HEK293T (cell line): ENCODE data around the gene SNRNP70.
A peak's percentile ranks its signal among the peaks of the same experiment; 100 is the strongest.

Experiments used
- CTCF ChIA-PET: fragments of 350-600 bp; formaldehyde crosslinking; extraction: SDS; loops from one replicate; lab custom pipeline; 2021; ENCODE audit warnings: antibody characterized with exemption, inconsistent platforms; lab: Yijun Ruan, JAX
- POLR2A ChIA-PET: fragments of 350-600 bp; formaldehyde crosslinking; extraction: SDS; loops from one replicate; lab custom pipeline; 2020; ENCODE audit warnings: antibody characterized with exemption, inconsistent platforms; lab: Yijun Ruan, JAX
- DNase-seq: peaks from one replicate; pipeline ENCODE4 v3.0.0; 2012; ENCODE audit warnings: mixed read lengths; ENCODE audit errors: extremely low spot score
- ARNT ChIP-seq: fragments of 450-650 bp; IDR thresholded peaks from 2 replicates; pipeline ENCODE4 v1.6.1; 2017; ENCODE audit warnings: mild to moderate bottlenecking
- BHLHE40 ChIP-seq: fragments of 450-650 bp; IDR thresholded peaks from 2 replicates; pipeline ENCODE4 v1.6.1; 2016; ENCODE audit warnings: mild to moderate bottlenecking, moderate library complexity, borderline replicate concordance
- CTBP1 ChIP-seq: fragments of 450-650 bp; IDR thresholded peaks from 2 replicates; pipeline ENCODE4 v1.6.1; 2016; ENCODE audit warnings: borderline replicate concordance
- ELF4 ChIP-seq: fragments of 450-650 bp; IDR thresholded peaks from 2 replicates; pipeline ENCODE4 v1.6.1; 2017; ENCODE audit warnings: antibody characterized with exemption
- FOXA1 ChIP-seq: fragments of 450-650 bp; IDR thresholded peaks from 2 replicates; pipeline ENCODE4 v1.6.1; 2016; ENCODE audit warnings: mild to moderate bottlenecking
- FOXK2 ChIP-seq: fragments of 450-650 bp; IDR thresholded peaks from 2 replicates; pipeline ENCODE4 v1.6.1; 2016; ENCODE audit warnings: mild to moderate bottlenecking
- FOXM1 ChIP-seq: fragments of 450-650 bp; IDR thresholded peaks from 2 replicates; pipeline ENCODE4 v1.6.1; 2017; ENCODE audit warnings: mild to moderate bottlenecking, borderline replicate concordance
- HDGF ChIP-seq: fragments of 450-650 bp; IDR thresholded peaks from 2 replicates; pipeline ENCODE4 v1.6.1; 2017; ENCODE audit warnings: antibody characterized with exemption, borderline replicate concordance
- L3MBTL2 ChIP-seq: fragments of 450-650 bp; conservative IDR thresholded peaks from 2 replicates; pipeline ENCODE4 v1.6.1; 2016; ENCODE audit warnings: mild to moderate bottlenecking
- LEF1 ChIP-seq: fragments of 450-650 bp; IDR thresholded peaks from 2 replicates; pipeline ENCODE4 v1.6.1; 2017; ENCODE audit warnings: mild to moderate bottlenecking, borderline replicate concordance
- NFRKB ChIP-seq: fragments of 450-650 bp; IDR thresholded peaks from 2 replicates; pipeline ENCODE4 v1.6.1; 2016; ENCODE audit warnings: mild to moderate bottlenecking, moderate library complexity
- SP1 ChIP-seq: fragments of 450-650 bp; IDR thresholded peaks from 2 replicates; pipeline ENCODE4 v1.6.1; 2017
- SUZ12 ChIP-seq: fragments of 450-650 bp; IDR thresholded peaks from 2 replicates; pipeline ENCODE4 v1.6.1; 2016; ENCODE audit warnings: mild to moderate bottlenecking
- TARDBP ChIP-seq: fragments of 450-650 bp; IDR thresholded peaks from 2 replicates; pipeline ENCODE4 v1.6.1; 2016
- ZNF384 ChIP-seq: fragments of 450-650 bp; IDR thresholded peaks from 2 replicates; pipeline ENCODE4 v1.6.1; 2016
- TF ChIP-seq, protein P1 (sequence below): fragments of 450-650 bp; IDR thresholded peaks from 2 replicates; pipeline ENCODE4 v1.6.1; 2016

SNRNP70 gene

GRCh38 chr19:49114630-49115363 lies 29.5 kb downstream of the SNRNP70 start:
- ChIA-PET POLR2A (interaction anchor here (0.6 to 2.4 kb wide), 9 partner anchors 8 to 49 kb away, joined by 3 to 16 read pairs (median 7); no protein-coding TSS in a partner anchor), CTCF (interaction anchor here (0.6 to 1.9 kb wide), 3 partner anchors 17 to 121 kb away, joined by 4 to 12 read pairs (median 5); partner anchors contain the start of genes GYS1 and RUVBL2)
- peak; percentile 47 for DNase-seq
- no peak for TF ChIP-seq SP1
- TF ChIP-seq FOXK2, result no peak
- TF ChIP-seq L3MBTL2, result peak; percentile 31; the same call in 1 of the 2 replicates

DNA sequence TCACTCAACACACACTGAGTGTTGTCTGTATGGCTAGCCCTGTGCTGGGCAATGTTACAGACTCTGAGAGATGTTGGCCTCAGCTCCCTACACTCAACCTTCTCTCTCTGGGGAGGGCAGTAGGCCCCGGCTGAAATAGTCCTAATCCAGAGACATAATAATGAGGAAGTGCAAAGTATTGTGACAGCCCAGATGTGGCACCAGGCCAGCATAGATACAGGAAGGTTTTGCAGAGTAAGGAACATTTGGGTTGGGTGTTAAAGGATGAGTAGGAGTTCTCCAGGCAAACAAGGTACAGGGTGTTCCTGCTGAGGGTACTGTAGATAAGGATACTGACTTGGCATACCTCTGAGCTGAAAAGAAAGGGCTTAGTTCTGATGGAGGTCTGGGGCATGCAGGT lies 31.3 kb downstream of the SNRNP70 start:
- CTCF ChIA-PET, result interaction anchor here (0.7 kb wide), 1 partner anchor 19 kb away, joined by 3 read pairs; no protein-coding TSS in a partner anchor
- no peak for TF ChIP-seq SUZ12
- TF ChIP-seq SP1, result no peak
- TF ChIP-seq LEF1, result no peak
- TF ChIP-seq L3MBTL2, result no peak
- no peak for TF ChIP-seq FOXM1
- no peak for TF ChIP-seq BHLHE40
- TF ChIP-seq NFRKB, result no peak
- no peak for TF ChIP-seq ELF4
- no peak for TF ChIP-seq CTBP1
- TF ChIP-seq, protein P1, sequence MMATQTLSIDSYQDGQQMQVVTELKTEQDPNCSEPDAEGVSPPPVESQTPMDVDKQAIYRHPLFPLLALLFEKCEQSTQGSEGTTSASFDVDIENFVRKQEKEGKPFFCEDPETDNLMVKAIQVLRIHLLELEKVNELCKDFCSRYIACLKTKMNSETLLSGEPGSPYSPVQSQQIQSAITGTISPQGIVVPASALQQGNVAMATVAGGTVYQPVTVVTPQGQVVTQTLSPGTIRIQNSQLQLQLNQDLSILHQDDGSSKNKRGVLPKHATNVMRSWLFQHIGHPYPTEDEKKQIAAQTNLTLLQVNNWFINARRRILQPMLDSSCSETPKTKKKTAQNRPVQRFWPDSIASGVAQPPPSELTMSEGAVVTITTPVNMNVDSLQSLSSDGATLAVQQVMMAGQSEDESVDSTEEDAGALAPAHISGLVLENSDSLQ, result no peak
- TF ChIP-seq HDGF, result no peak
- TF ChIP-seq FOXA1, result no peak
- no peak for TF ChIP-seq TARDBP
- no peak for TF ChIP-seq FOXK2
- no peak for TF ChIP-seq ZNF384
- no peak for TF ChIP-seq ARNT
- POLR2A ChIA-PET, result no interaction called here
- DNase-seq, result no peak

- ChIA-PET POLR2A (interaction anchor here (1.0 to 1.5 kb wide), 4 partner anchors 10 to 32 kb away, joined by 3 to 7 read pairs (median 4); no protein-coding TSS in a partner anchor), CTCF (interaction anchor here (0.6 to 1.1 kb wide), 2 partner anchors 12 to 45 kb away, joined by 3 read pairs; no protein-coding TSS in a partner anchor)
- no peak for DNase-seq
- TF ChIP-seq SP1, result no peak
- TF ChIP-seq BHLHE40, result no peak
- no peak for TF ChIP-seq NFRKB
- no peak for TF ChIP-seq TARDBP
- no peak for TF ChIP-seq HDGF
- TF ChIP-seq, protein P1, result no peak
- no peak for TF ChIP-seq ZNF384
- TF ChIP-seq SUZ12, result no peak
- TF ChIP-seq CTBP1, result no peak
- TF ChIP-seq FOXK2, result no peak
- TF ChIP-seq ELF4, result no peak
- TF ChIP-seq FOXA1, result no peak
- no peak for TF ChIP-seq LEF1
- no peak for TF ChIP-seq ARNT
- TF ChIP-seq FOXM1, result no peak
- TF ChIP-seq L3MBTL2, result no peak
Measured at GRCh38 chr19:49117677-49118564, 32.7 kb downstream of the SNRNP70 start.

GRCh38 chr19:49118565-49119410 lies 33.5 kb downstream of the SNRNP70 start, which contains the start of gene C19orf73:
Gene C19orf73, minus strand, starts transcription at chr19:49119143. Its CDS starts 121 bp downstream, at chr19:49119022.
- DNase-seq, result peak; percentile 98
- TF ChIP-seq FOXA1 (no peak), NFRKB (no peak), L3MBTL2 (peak; percentile 97), TARDBP (peak; percentile 93)
- TF ChIP-seq, protein P1, result peak; percentile 97
- CTCF ChIA-PET, result interaction anchor here (1.1 kb wide), 1 partner anchor 13 kb away, joined by 3 read pairs; no protein-coding TSS in a partner anchor
- POLR2A ChIA-PET, result interaction anchor here (1.5 kb wide), 2 partner anchors 9 to 24 kb away, joined by 6 to 7 read pairs; no protein-coding TSS in a partner anchor
